Stimulated activated CD8-positive, alpha-beta memory T cell treated with anti-CD3 and anti-CD28 coated beads, Interleukin-15, amount 100 ng/mL, for 4 hours (primary cell): Measurements from ENCODE around the gene IL20RA.
"Not testable (repeated sequence)": the region's sequence is repeated elsewhere in the genome, so short reads cannot be mapped to it uniquely, and the experiment has no call there.

Source experiments
- DNase-seq, 2 donors: peaks; one replicate each; pipeline ENCODE4 v3.0.0-alpha.2; 2020; ENCODE audit warnings: low read depth in 2 of 2

Gene IL20RA

GRCh38 chr6:137044366-137045221 is at the start of gene IL20RA:
Gene IL20RA (minus strand): TSS chr6:137044965. CDS start chr6:137044728, 237 bp downstream.
- DNase-seq = no peak

- DNase-seq = no peak
Observed at GRCh38 chr6:137093183-137094069, 48.7 kb upstream of the IL20RA start.

- no peak for DNase-seq
Observed at GRCh38 chr6:137092018-137092417, 47.3 kb upstream of the IL20RA start.

- no peak for DNase-seq
Observed at GRCh38 chr6:137089305-137089704, 44.5 kb upstream of the IL20RA start.

- DNase-seq = no peak
Observed at GRCh38 chr6:137087902-137088301, 43.1 kb upstream of the IL20RA start.

- no peak for DNase-seq
Observed at GRCh38 chr6:137086031-137086430, 41.3 kb upstream of the IL20RA start.

- no peak for DNase-seq
Observed at GRCh38 chr6:137084865-137085617, 40.3 kb upstream of the IL20RA start.

GRCh38 chr6:137084090-137084489 is 39.3 kb upstream of the IL20RA start:
- no peak for DNase-seq

- no peak for DNase-seq
Observed at GRCh38 chr6:137081997-137082396, 37.2 kb upstream of the IL20RA start.

- no peak for DNase-seq
Observed at GRCh38 chr6:137080711-137081110, 35.9 kb upstream of the IL20RA start.

GRCh38 chr6:137076277-137077068 is 31.7 kb upstream of the IL20RA start:
- DNase-seq = peak in 1 of 2 donors; percentile 5

- not testable (repeated sequence) for DNase-seq
Observed at GRCh38 chr6:137075790-137076189, 31.0 kb upstream of the IL20RA start.

- DNase-seq = no peak
Observed at GRCh38 chr6:137070303-137070702, 25.5 kb upstream of the IL20RA start.

GRCh38 chr6:137067399-137067798 is 22.6 kb upstream of the IL20RA start:
- no peak for DNase-seq

GRCh38 chr6:137058037-137058436 is 13.3 kb upstream of the IL20RA start:
- DNase-seq = no peak

GRCh38 chr6:137056121-137056880 is 11.5 kb upstream of the IL20RA start:
- DNase-seq = no peak

GRCh38 chr6:137051790-137052472 is 7.2 kb upstream of the IL20RA start:
- no peak for DNase-seq

GRCh38 chr6:137049095-137049494 is 4.3 kb upstream of the IL20RA start:
- DNase-seq = no peak

GRCh38 chr6:137046871-137047412 is 2.2 kb upstream of the IL20RA start:
- DNase-seq = no peak
